ENCODE measurements around the gene TMEM134.

Gene TMEM134

GRCh38 chr11:67418476-67419281 lies 50.4 kb downstream of the TMEM134 start:
- TF ChIP-seq FOXP2 (optimal IDR thresholded peaks at IDR 0.05; ENCODE audit: borderline replicate concordance, extremely low read depth, extremely low read length, insufficient read depth), result no peak
- TF ChIP-seq REST (IDR thresholded peaks at IDR 0.05; ENCODE audit: insufficient read depth in 1 of 2, low read depth in 2 of 2, low read length in 2 of 2), result no peak
- no peak for TF ChIP-seq TAF1 (IDR thresholded peaks at IDR 0.05; ENCODE audit: borderline replicate concordance, insufficient read depth, low read length)
- no peak for TF ChIP-seq POLR2AphosphoS5 (IDR thresholded peaks at IDR 0.05; ENCODE audit: low read depth, low read length)
- no peak for TF ChIP-seq SIN3A (IDR thresholded peaks at IDR 0.05; ENCODE audit: borderline replicate concordance, insufficient read depth, low read length)

GRCh38 chr11:67417425-67417824 lies 51.6 kb downstream of the TMEM134 start:
- TF ChIP-seq TAF1 (IDR thresholded peaks at IDR 0.05; ENCODE audit: borderline replicate concordance, insufficient read depth, low read length) (no peak), POLR2AphosphoS5 (IDR thresholded peaks at IDR 0.05; ENCODE audit: low read depth, low read length) (no peak), SIN3A (IDR thresholded peaks at IDR 0.05; ENCODE audit: borderline replicate concordance, insufficient read depth, low read length) (no peak), REST (IDR thresholded peaks at IDR 0.05; ENCODE audit: insufficient read depth in 1 of 2, low read depth in 2 of 2, low read length in 2 of 2) (no peak), FOXP2 (optimal IDR thresholded peaks at IDR 0.05; ENCODE audit: borderline replicate concordance, extremely low read depth, extremely low read length, insufficient read depth) (no peak)

GRCh38 chr11:67416416-67417335 lies 52.4 kb downstream of the TMEM134 start:
- TF ChIP-seq FOXP2 (optimal IDR thresholded peaks at IDR 0.05; ENCODE audit: borderline replicate concordance, extremely low read depth, extremely low read length, insufficient read depth) (peak; percentile 24), SIN3A (IDR thresholded peaks at IDR 0.05; ENCODE audit: borderline replicate concordance, insufficient read depth, low read length) (no peak)

GRCh38 chr11:67415501-67416304 lies 53.3 kb downstream of the TMEM134 start, which contains the start of gene CARNS1:
Gene CARNS1, plus strand, starts transcription at chr11:67415678. Its CDS starts 522 bp downstream, at chr11:67416200.
- TF ChIP-seq FOXP2 (optimal IDR thresholded peaks at IDR 0.05; ENCODE audit: borderline replicate concordance, extremely low read depth, extremely low read length, insufficient read depth) (no peak), REST (IDR thresholded peaks at IDR 0.05; ENCODE audit: insufficient read depth in 1 of 2, low read depth in 2 of 2, low read length in 2 of 2) (no peak), SIN3A (IDR thresholded peaks at IDR 0.05; ENCODE audit: borderline replicate concordance, insufficient read depth, low read length) (no peak), POLR2AphosphoS5 (IDR thresholded peaks at IDR 0.05; ENCODE audit: low read depth, low read length) (no peak), TAF1 (IDR thresholded peaks at IDR 0.05; ENCODE audit: borderline replicate concordance, insufficient read depth, low read length) (no peak)
